HepG2 (cell line): ENCODE measurements around the gene SURF1. TPM values are rescaled to one million over a fixed set of nuclear protein-coding genes. Genes with fewer than 3 reads are reported as not detected.

Experiments
- ATAC-seq: fragments of 200-7000 bp; cut with Tn5 transposase; 3 replicates; pipeline ENCODE4 v1.9.1; 2020; ENCODE audit warnings: mild to moderate bottlenecking, moderate library complexity
- BruUV-seq: library from RNA; stranded (reverse); fragments of 400-500 nt; replicated peaks from 2 replicates; lab custom pipeline; 2021; lab: Mats Ljungman, UMichigan
- CTCF ChIA-PET: fragments of 300-600 bp; formaldehyde crosslinking; extraction: SDS; loops from one replicate; lab custom pipeline; 2021; ENCODE audit warnings: low total read pairs, inconsistent platforms, low intra/inter-chr PET ratio; lab: Yijun Ruan, JAX
- POLR2A ChIA-PET: fragments of 350-600 bp; sonication (Branson Sonifier 250); formaldehyde crosslinking; loops from one replicate; lab custom pipeline; 2020; ENCODE audit warnings: antibody characterized with exemption, inconsistent platforms; lab: Yijun Ruan, JAX
- DNase-seq: peaks from one replicate; pipeline ENCODE4 v3.0.0-alpha.2; 2015; ENCODE audit warnings: low spot score
- FAIRE-seq: peaks from 3 replicates; lab custom pipeline; 2011; peaks lifted over from hg19 to GRCh38; lab: Jason Lieb, UNC
- H2AFZ ChIP-seq: one replicate; pipeline ENCODE4 v1.6.1; 2011; ENCODE audit warnings: low read length, inconsistent platforms
- H3K27ac ChIP-seq: fragments of 300-600 bp; 3 replicates; pipeline ENCODE4 v1.8.0; 2011; ENCODE audit warnings: mixed run types, mild to moderate bottlenecking, mixed read lengths, low read length, inconsistent platforms; ENCODE audit not compliant: insufficient read depth; ENCODE audit errors: extremely low read length
- H3K27me3 ChIP-seq, 2 experiments: fragments of 200-600 bp in 1 of 2; 2 replicates in 1 of 2; 3 replicates in 1 of 2; pipeline versions ENCODE4 v1.6.0 to v1.8.0; 2011; ENCODE audit warnings: low read length in 2 of 2, mild to moderate bottlenecking in 2 of 2, moderate library complexity in 2 of 2, inconsistent platforms in 1 of 2; ENCODE audit not compliant: insufficient read depth in 2 of 2, control insufficient read depth in 1 of 2
- H3K36me3 ChIP-seq, 2 experiments: fragments of 200-600 bp in 1 of 2; replicated peaks in 1 of 2; 2 replicates in 1 of 2; 3 replicates in 1 of 2; pipeline versions ENCODE4 v1.5.1 to v1.8.0; 2011; ENCODE audit warnings: low read length in 2 of 2, inconsistent platforms in 1 of 2; ENCODE audit not compliant: insufficient read depth in 2 of 2, control insufficient read depth in 1 of 2
- H3K4me1 ChIP-seq: 2 replicates; pipeline ENCODE4 v1.5.1; 2012; ENCODE audit warnings: low read length, inconsistent platforms; ENCODE audit not compliant: insufficient read depth
- H3K4me2 ChIP-seq: 2 replicates; pipeline ENCODE4 v1.6.0; 2011; ENCODE audit warnings: low read depth, low read length, inconsistent platforms
- H3K4me3 ChIP-seq, 3 experiments: fragments of 200-600 bp in 1 of 3; sonication (generic), shearing (Covaris generic) in 1 of 3; replicated peaks in 1 of 3; 2 replicates each; pipeline ENCODE4 v1.5.1; 2011 to 2016; ENCODE audit warnings: low read length in 3 of 3, inconsistent platforms in 2 of 3, low read depth in 2 of 3, mild to moderate bottlenecking in 2 of 3, control low read depth in 1 of 3, mixed read lengths in 1 of 3; ENCODE audit not compliant: insufficient read depth in 1 of 3
- H3K79me2 ChIP-seq: one replicate; pipeline ENCODE4 v1.6.1; 2011; ENCODE audit warnings: low read length, inconsistent platforms; ENCODE audit not compliant: insufficient read depth
- H3K9ac ChIP-seq: 2 replicates; pipeline ENCODE4 v1.6.0; 2011; ENCODE audit warnings: mild to moderate bottlenecking, low read depth, low read length, inconsistent platforms; ENCODE audit not compliant: insufficient read depth
- H3K9me3 ChIP-seq: 2 replicates; pipeline ENCODE4 v1.5.1; 2012; ENCODE audit warnings: mild to moderate bottlenecking, low read length
- H4K20me1 ChIP-seq: 2 replicates; pipeline ENCODE4 v1.6.0; 2011; ENCODE audit warnings: inconsistent platforms, mild to moderate bottlenecking, low read length, moderate library complexity; ENCODE audit not compliant: insufficient read depth
- ATAD3A ChIP-seq: sonication (generic); formaldehyde crosslinking; IDR thresholded peaks from 2 replicates; pipeline ENCODE4 v1.4.0; 2020; ENCODE audit warnings: missing genetic modification reagents
- GABPA ChIP-seq, 2 experiments: IDR thresholded peaks; 2 replicates each; pipeline ENCODE4 v1.6.1; 2011 to 2016; ENCODE audit warnings: low read depth in 2 of 2, low read length in 1 of 2, missing biosample characterization in 1 of 2, missing genetic modification characterization in 1 of 2
- MIXL1 ChIP-seq: IDR thresholded peaks from 2 replicates; pipeline ENCODE4 v1.6.1; 2016
- NPAS2 ChIP-seq: sonication (generic); formaldehyde crosslinking; IDR thresholded peaks from 2 replicates; pipeline ENCODE4 v1.8.0; 2022; ENCODE audit warnings: mild to moderate bottlenecking, missing genetic modification reagents, borderline replicate concordance
- NR2F6 ChIP-seq, 2 experiments: IDR thresholded peaks; 2 replicates each; pipeline ENCODE4 v1.6.1; 2016; ENCODE audit warnings: antibody characterized with exemption in 1 of 2, mild to moderate bottlenecking in 1 of 2
- PLRG1 ChIP-seq: fragments of 450-650 bp; conservative IDR thresholded peaks from 2 replicates; pipeline ENCODE4 v1.6.1; 2016
- ZFP36L1 ChIP-seq: sonication (generic); formaldehyde crosslinking; IDR thresholded peaks from 2 replicates; pipeline ENCODE4 v1.8.0; 2022; ENCODE audit warnings: mild to moderate bottlenecking, missing genetic modification reagents, moderate library complexity
- WGBS: methylation state at CpG from one replicate; pipeline ENCODE4 v1.1.6; 2017; ENCODE audit warnings: low lambda C conversion rate; 5-methylcytosine and 5-hydroxymethylcytosine counted together
- in situ Hi-C: cut with HindIII; loops from 2 replicates; pipeline ENCODE4 v1.10.0; 2017; ENCODE audit warnings: low pct_unique_long_range_greater_than_20kb; ENCODE audit not compliant: extremely low pct_ligation_motif_present
- intact Hi-C: fragments of 100-400 bp; cut with micrococcal nuclease; formaldehyde crosslinking; loops from one replicate; pipeline ENCODE4 v1.10.0; 2022; ENCODE audit not compliant: unreplicated experiment
- polyA plus RNA-seq, 8 experiments: library from polyadenylated mRNA; depleted of rRNA in 3 of 8; stranded (reverse) in 7 of 8; unstranded in 1 of 8; fragments of >200 nt; fragmentation: Illumina TruSeq in 4 of 8; extraction: Trizol in 4 of 8; gene quantifications; 2 replicates each; pipeline versions ENCODE4 v1.2.1 to v1.2.3, GENCODE V29; 2011 to 2016; ENCODE audit warnings: low read depth in 4 of 8, missing spikeins in 1 of 8, mixed read lengths in 1 of 8; ENCODE audit not compliant: insufficient read depth in 1 of 8
- total RNA-seq, 5 experiments: library from RNA; depleted of rRNA; stranded (reverse); fragments of >200 nt; fragmentation: Illumina TruSeq; extraction: Trizol; gene quantifications; 2 replicates each; pipeline ENCODE4 v1.2.3, GENCODE V29; 2016; ENCODE audit warnings: low read depth in 1 of 5
- TF ChIP-seq, protein P1 (sequence below): fragments of 450-650 bp; IDR thresholded peaks from 2 replicates; pipeline ENCODE4 v1.6.1; 2016
- TF ChIP-seq, protein P2 (sequence below): sonication (generic); formaldehyde crosslinking; IDR thresholded peaks from 2 replicates; pipeline ENCODE4 v1.4.0; 2020; ENCODE audit warnings: missing genetic modification reagents
- TF ChIP-seq, protein P3 (sequence below), 2 experiments: sonication (generic) in 1 of 2; formaldehyde crosslinking in 1 of 2; IDR thresholded peaks; 2 replicates each; pipeline versions ENCODE4 v1.4.0 to v1.6.1; 2018 to 2020; ENCODE audit warnings: missing genetic modification reagents in 2 of 2, borderline replicate concordance in 1 of 2, low read depth in 1 of 2, mild to moderate bottlenecking in 1 of 2, missing biosample characterization in 1 of 2

Gene SURF1
- total and polyA plus RNA-seq, 2 of the 13 experiments (the other 11 are each of a cell fraction or from before 2014, with no cell fraction given): 17.8 to 40.7 TPM

DNA sequence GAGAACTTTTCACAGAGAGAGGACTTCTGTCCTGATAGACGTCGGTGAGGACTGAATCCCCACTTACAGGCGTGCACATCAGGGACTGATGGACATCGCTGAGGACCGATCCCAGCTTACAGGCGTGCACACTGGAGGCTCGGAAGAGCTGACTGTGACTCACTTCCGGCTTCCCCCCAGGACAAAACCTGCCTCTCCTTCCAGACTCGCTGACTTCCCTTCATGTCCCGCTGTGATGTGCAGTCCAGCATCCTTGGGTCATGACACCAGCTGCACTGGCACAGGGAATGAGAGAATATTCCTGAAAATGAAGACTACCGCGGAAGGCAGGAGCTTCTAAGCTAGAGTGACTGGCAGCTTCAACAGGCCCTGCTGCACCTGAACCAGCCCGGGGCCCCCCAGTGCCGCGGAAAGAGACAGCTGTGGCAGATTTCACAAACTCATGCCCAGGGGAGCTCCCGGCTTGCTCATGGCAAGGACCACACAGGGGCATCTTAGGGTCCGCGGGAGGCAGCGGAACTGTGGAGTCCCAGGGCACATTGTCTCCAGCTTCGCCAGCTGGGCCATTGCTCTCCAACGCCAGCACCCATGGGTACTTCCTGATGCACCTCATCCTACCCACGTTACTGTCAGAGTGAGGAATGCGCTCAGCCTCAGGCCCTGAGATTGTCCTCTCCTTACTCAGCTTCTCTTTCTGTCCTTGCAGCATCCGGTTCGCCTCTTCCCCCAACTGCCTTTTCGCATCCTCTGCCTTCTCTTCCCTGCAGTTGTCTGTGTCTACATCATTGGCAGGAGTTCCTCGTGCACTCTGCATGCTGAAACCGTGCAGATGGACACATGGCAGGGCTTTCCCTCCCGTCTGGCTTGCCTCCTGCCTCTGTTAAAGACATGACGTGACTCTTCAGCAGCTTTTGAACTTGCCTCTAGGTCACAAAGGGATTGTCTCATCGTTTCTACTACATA is 49.8 kb downstream of the SURF1 start:
- Histone ChIP-seq H3K27ac (no peak overlapping the region), H3K79me2 (no peaks in the 10 kb centered on the region)
- no peak for ATAC-seq
- TF ChIP-seq GABPA (IDR thresholded peaks at IDR 0.05; ENCODE audit: low read depth, low read length) (0 out of 2 replicates have a peak, but pooled peaks have one; percentile 5), GABPA (CRISPR knock-in tag; IDR thresholded peaks at IDR 0.05; ENCODE audit: low read depth) (no peak)
- TF ChIP-seq, protein P1, sequence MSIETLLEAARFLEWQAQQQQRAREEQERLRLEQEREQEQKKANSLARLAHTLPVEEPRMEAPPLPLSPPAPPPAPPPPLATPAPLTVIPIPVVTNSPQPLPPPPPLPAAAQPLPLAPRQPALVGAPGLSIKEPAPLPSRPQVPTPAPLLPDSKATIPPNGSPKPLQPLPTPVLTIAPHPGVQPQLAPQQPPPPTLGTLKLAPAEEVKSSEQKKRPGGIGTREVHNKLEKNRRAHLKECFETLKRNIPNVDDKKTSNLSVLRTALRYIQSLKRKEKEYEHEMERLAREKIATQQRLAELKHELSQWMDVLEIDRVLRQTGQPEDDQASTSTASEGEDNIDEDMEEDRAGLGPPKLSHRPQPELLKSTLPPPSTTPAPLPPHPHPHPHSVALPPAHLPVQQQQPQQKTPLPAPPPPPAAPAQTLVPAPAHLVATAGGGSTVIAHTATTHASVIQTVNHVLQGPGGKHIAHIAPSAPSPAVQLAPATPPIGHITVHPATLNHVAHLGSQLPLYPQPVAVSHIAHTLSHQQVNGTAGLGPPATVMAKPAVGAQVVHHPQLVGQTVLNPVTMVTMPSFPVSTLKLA: no peak
- TF ChIP-seq, all 625 proteins: peak for 1
- Histone ChIP-seq H2AFZ (no peak overlapping the region), H4K20me1 (no peaks in the 10 kb centered on the region), H3K4me2 (no peak overlapping the region), H3K4me1 (no peaks in the 10 kb centered on the region), H3K27me3 (peaks cover under 1 to 29% of the 10 kb centered on the region in 2 experiments; a peak in 3 of 5 replicates), H3K36me3 (no peaks in the 10 kb centered on the region), H3K4me3 (no peak overlapping the region), H3K9ac (no peak overlapping the region), H3K9me3 (no peaks in the 10 kb centered on the region)
- ChIA-PET POLR2A (no interaction called here), CTCF (no interaction called here)
- DNase-seq: no peak
- 41% methylated on average over 29 of the region's 31 CpGs for WGBS
- no TSS peak for BruUV-seq
- in situ Hi-C loops (no loop called here), intact Hi-C loops (no loop called here)
- no peak for FAIRE-seq

DNA sequence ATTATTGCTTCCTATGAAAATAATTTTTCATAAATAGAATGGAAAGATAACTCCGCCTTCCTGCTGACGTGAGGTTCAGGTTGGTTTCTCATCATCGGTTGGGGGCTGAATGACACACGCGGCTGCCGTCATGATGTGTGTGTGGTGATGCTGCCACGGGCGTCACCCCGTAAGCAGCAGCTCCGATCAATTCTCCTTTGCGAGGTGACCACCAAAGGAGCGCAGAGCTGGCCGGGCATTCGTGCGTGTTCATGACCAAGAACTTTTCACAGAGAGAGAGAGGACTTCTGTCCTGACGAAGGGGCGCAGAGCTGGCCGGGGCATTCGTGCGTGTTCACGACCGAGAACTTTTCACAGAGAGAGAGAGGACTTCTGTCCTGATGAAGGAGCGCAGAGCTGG is 50.6 kb downstream of the SURF1 start:
- peaks cover 1 to 29% of the 10 kb centered on the region in 2 experiments; a peak in 3 of 5 replicates for H3K27me3 ChIP-seq
- in situ Hi-C loops: no loop called here
- POLR2A ChIA-PET: no interaction called here
- no peaks in the 10 kb centered on the region for H3K79me2 ChIP-seq
- no peak overlapping the region for H3K4me2 ChIP-seq
- CTCF ChIA-PET: no interaction called here
- ATAC-seq (no peak), DNase-seq (no peak), FAIRE-seq (no peak)
- H3K9me3 ChIP-seq: no peaks in the 10 kb centered on the region
- 69% methylated on average over 17 of the region's 23 CpGs for WGBS
- no peak overlapping the region for H2AFZ ChIP-seq
- no peaks in the 10 kb centered on the region for H3K36me3 ChIP-seq
- H4K20me1 ChIP-seq: no peaks in the 10 kb centered on the region
- no peaks in the 10 kb centered on the region for H3K4me1 ChIP-seq
- no TSS peak for BruUV-seq
- no peak overlapping the region for H3K9ac ChIP-seq
- H3K27ac ChIP-seq: no peak overlapping the region
- intact Hi-C loops: no loop called here
- no peak overlapping the region for H3K4me3 ChIP-seq
- TF ChIP-seq ATAD3A: no peak
- no peak for TF ChIP-seq NR2F6 (IDR thresholded peaks at IDR 0.05)
- no peak for TF ChIP-seq NR2F6 (CRISPR knock-in tag; IDR thresholded peaks at IDR 0.05)
- TF ChIP-seq, protein P2, sequence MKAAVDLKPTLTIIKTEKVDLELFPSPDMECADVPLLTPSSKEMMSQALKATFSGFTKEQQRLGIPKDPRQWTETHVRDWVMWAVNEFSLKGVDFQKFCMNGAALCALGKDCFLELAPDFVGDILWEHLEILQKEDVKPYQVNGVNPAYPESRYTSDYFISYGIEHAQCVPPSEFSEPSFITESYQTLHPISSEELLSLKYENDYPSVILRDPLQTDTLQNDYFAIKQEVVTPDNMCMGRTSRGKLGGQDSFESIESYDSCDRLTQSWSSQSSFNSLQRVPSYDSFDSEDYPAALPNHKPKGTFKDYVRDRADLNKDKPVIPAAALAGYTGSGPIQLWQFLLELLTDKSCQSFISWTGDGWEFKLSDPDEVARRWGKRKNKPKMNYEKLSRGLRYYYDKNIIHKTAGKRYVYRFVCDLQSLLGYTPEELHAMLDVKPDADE (CRISPR knock-in tag): no peak
- no peak for TF ChIP-seq MIXL1 (CRISPR knock-in tag)
- TF ChIP-seq PLRG1: no peak
- no peak for TF ChIP-seq ZFP36L1 (CRISPR knock-in tag)
- TF ChIP-seq, protein P3, sequence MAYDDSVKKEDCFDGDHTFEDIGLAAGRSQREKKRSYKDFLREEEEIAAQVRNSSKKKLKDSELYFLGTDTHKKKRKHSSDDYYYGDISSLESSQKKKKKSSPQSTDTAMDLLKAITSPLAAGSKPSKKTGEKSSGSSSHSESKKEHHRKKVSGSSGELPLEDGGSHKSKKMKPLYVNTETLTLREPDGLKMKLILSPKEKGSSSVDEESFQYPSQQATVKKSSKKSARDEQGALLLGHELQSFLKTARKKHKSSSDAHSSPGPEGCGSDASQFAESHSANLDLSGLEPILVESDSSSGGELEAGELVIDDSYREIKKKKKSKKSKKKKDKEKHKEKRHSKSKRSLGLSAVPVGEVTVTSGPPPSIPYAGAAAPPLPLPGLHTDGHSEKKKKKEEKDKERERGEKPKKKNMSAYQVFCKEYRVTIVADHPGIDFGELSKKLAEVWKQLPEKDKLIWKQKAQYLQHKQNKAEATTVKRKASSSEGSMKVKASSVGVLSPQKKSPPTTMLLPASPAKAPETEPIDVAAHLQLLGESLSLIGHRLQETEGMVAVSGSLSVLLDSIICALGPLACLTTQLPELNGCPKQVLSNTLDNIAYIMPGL (CRISPR knock-in tag; IDR thresholded peaks at IDR 0.05; ENCODE audit: borderline replicate concordance in 1 of 2, low read depth in 1 of 2): no peak
- TF ChIP-seq NPAS2 (CRISPR knock-in tag): no peak
